ENCODE measurements around the gene PSAP.
"Not testable (repeated sequence)": the region's sequence is repeated elsewhere in the genome, so short reads cannot be mapped to it uniquely, and the experiment has no call there.

PSAP gene

DNA sequence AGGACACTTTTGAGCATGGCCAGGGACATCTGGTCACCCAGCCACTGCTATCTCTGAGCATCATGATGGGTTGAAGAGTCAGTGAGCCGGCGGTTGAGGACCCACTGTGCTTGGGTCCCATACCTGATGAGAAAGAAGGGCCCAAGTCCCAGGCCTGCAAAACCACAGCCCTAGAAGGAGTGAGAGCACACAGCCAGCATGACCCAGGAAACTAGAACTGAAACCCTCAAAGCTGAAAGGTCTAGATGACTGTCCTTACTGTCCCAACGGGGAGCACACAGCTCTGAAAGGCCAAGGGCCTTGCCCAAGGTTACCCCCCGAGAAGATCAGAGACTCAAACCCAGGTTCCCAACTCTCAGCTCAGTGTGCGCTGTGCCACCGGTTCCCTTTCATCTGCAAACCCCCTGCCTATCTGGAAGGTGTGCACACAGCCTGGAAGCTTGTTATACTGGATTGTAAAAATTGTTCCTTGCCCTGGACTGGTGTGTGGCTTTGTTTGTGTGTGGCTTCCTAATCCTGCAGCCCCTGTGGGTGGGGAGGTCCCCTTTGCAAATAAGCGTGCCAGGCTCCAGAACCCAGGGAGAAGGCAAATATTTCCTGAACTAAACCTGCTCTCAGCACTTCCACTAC lies 22.6 kb upstream of the PSAP start:
- DNase-seq, result no peak

- not testable (repeated sequence) for DNase-seq
These were observed 18.6 kb upstream of the PSAP start for GRCh38 chr10:71869601-71870000.

DNA sequence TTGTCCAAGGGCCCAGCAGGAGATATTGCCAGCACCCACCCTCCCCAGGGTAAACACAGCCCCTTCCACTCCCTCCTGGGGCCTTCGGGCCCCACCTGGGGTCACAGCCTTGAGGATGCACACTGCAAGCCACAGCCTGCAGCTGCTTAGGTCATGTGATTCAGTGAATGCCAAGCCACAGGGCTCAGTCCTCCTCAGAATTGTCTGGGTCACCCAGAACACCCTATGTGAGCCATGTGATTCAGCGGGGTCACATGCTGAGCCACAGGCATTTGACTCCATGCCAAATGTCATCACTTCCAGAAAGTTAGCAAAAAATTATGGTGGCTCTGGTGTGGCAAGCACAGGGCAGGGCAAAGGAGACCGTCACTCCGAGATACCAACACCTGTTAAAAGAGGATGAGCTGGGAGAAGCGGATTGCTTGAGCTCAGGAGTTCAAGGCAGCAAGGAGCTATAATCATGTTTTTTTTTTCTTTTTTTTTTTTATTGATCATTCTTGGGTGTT lies 17.2 kb upstream of the PSAP start:
- no peak for DNase-seq

- DNase-seq, result no peak
These were observed 14.6 kb upstream of the PSAP start for GRCh38 chr10:71865561-71866041.

DNA sequence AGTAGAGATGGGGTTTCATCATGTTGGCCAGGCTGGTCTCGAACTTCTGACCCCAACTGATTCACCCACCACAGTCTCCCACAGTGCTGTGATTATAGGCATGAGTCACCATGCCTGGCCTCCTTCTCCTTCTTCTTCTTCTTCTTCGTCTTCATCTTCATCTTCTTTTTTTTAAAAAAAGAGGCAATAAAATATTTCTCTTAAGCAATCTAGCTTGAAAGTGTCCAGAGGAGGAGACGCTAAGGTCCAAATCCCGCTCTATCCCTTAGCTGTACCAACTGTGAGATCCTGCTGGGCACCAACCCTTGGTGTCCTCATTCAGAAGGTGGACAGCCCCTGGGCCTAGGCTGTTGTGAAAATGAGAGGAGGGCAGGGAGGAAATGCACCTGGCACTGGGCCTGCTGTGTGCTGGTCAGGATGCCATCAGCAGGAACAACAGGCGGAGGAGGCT lies 13.9 kb upstream of the PSAP start:
- no peak for DNase-seq

- no peak for DNase-seq
These were observed 12.2 kb upstream of the PSAP start for GRCh38 chr10:71863203-71863602.

DNA sequence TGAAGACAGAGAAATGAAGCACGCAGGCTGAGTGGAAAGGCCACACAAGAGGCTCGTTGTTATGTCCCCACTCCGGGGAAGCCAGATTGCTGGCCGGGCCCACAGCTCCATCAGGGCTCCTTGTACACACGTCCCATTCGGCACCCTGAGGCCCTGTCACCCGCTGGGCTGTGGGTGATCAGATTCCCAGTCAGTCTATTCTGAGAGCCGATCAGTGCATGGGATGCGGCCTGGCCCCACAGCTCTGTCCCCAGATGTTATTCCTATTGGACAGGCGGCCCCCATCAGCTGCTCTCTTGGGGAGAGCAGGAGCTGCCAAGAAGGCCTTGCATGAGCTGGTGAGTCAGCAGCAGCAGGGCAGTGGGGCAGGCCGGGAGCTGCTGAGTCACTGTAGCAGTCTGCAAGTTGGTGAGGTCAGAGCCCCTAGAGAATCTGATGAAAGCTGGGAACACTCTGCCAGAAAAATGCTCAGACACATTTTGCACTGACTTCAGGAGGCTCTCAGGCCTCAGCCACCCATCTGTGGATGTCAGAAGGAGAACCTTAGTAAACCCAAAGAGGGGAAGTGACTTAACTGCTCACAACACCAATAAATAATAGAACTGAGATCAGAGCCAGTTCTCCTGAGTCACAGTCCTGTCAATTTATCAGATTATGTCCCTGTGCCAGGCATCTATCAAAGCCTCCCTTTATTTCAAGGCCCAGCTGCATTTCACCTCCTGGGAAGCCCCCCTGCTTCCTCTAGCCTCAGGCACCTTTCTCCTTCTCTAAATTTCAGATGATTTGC lies 9.4 kb upstream of the PSAP start:
- peak; percentile 50 to 64 for DNase-seq

GRCh38 chr10:71857934-71858890 lies 7.2 kb upstream of the PSAP start:
- DNase-seq, result no peak

GRCh38 chr10:71856619-71857018 lies 5.6 kb upstream of the PSAP start:
- no peak for DNase-seq

DNA sequence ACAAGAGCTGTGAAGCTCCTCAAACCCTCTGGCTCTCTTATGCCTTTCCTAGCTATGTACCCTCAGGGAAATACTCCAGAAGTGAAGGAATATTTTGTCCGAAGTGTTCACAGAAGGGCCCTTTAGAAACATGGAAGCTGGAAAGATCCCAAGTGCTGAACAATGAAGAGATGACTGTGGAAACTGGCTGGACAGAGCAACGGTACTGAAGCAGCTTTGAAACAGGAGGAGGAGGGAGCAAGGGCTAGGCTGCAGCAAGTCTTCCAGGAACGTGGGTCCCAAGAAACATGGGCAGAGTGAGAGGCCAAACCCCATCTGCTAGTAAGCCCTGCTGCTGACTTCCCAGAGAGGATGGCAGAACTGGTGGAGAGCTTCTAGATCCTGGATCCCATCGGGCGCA lies 3.0 kb upstream of the PSAP start:
- DNase-seq, result no peak

- no peak for DNase-seq
These were observed 1.4 kb upstream of the PSAP start for GRCh38 chr10:71852355-71852937.

GRCh38 chr10:71851465-71852095 lies 529 bp upstream of the PSAP start:
- not testable (repeated sequence) for DNase-seq

DNA sequence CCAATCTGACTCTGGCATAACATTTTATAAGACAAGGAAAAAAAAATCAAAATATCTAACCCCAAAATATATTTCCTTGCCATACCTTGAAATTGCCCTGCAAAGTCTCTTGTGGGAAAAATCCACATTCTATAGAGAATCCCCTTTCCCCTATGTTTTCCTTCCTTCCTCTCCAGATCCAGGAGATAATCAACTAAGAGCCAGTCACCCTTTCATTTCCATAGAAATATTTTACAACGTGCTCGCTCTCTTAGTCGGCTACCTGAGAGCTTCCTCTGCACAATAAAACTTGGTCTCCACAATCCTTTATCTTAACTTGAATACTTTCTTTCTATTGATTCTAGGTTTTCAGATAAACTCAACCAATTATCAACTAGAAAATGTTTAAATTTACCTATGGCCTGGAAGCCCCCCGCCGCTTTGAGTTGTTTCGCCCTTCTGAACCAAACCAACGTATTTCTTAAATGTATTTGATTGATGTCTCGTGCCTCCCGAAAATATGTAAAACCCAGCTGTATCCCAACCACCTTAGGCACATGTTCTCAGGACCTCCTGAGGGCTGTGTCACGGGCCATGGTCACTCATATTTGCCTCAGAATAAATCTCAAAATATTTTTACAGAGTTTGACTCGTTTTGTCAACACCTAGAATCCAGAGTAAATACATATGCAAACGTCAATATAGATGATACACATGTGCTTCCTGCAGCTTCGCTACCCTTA lies 869 bp downstream of the PSAP start:
- no peak for DNase-seq

- no peak for DNase-seq
These were observed 1.6 kb downstream of the PSAP start for GRCh38 chr10:71849461-71849908.

DNA sequence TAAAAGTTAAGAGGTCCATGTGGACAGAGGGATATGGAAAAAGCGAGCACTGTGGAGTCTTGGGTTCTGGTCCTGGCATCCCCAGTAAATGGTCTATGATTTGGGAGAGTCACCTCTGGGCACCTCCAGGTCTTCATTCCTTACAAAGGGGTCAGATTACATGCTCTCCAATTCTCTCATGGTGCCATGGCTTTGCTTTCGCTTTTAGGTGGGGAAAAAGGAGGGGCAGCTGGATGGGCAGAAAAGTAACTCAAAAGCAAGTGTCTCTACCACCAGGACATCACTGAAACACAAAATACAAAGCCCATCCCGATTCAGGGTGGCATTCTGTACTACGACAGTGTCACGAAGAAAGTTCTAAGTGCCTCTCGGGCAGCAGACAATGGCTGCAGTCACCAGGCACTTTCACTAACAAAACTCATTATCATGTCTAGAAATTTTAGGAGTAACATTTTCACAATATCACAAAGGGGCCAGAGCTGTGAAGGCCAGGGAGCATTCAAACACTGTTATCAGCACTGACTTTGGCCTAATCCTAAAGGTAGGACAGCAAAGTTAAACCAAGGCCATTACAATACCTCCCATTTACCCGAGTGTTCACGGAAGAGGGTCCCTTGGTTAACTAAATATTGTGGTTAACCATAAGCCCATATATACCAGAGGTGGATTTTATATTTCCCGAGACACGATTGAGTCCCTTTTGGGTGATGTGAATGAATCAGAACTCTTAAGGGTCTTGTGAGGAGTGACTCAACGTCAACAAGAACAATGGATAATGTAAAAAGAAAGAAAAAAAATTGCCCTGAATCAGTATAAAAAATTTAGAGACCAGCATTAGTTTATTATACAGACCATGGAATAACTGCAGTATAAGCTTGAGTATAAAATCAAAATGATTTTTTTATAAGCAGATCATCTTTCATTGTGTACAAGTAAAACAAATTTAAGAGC lies 2.5 kb downstream of the PSAP start:
- no peak for DNase-seq

- DNase-seq, result no peak
These were observed 3.6 kb downstream of the PSAP start for GRCh38 chr10:71847418-71847817.

GRCh38 chr10:71846816-71847215 lies 4.2 kb downstream of the PSAP start:
- no peak for DNase-seq

- DNase-seq, result no peak
These were observed 5.3 kb downstream of the PSAP start for GRCh38 chr10:71845410-71846405.

GRCh38 chr10:71844695-71845094 lies 6.4 kb downstream of the PSAP start:
- DNase-seq, result no peak

Measured in activated T-cell treated with anti-CD3 and anti-CD28 coated beads, Interleukin-2, amount 50 U/mL, for 48 hours (primary cell).